GM18519 (cell line): ENCODE measurements around the gene ANKRD52.
"Not testable (repeated sequence)": the region's sequence is repeated elsewhere in the genome, so short reads cannot be mapped to it uniquely, and the experiment has no call there.

ENCODE experiments used
- ATAC-seq: cut with Tn5 transposase; IDR thresholded peaks from one replicate; pipeline ENCODE4 v1.9.1; 2021; ENCODE audit warnings: mild to moderate bottlenecking, moderate library complexity; ENCODE audit not compliant: unreplicated experiment, low FRiP score

ANKRD52 gene

GRCh38 chr12:56258068-56258819, at the start of gene ANKRD52:
ANKRD52 (minus strand) TSS chr12:56258384; CDS start chr12:56258269, 115 bp downstream.
- peak; percentile 73 for ATAC-seq

- no peak for ATAC-seq
Measured at GRCh38 chr12:56307221-56307965, 49.2 kb upstream of the ANKRD52 start.

GRCh38 chr12:56304872-56305590, 46.8 kb upstream of the ANKRD52 start:
- no peak for ATAC-seq

GRCh38 chr12:56304276-56304675, 46.1 kb upstream of the ANKRD52 start:
- no peak for ATAC-seq

GRCh38 chr12:56300644-56301464, 42.7 kb upstream of the ANKRD52 start:
- ATAC-seq: no peak

- ATAC-seq: peak; percentile 79
Measured at GRCh38 chr12:56299853-56300643, 41.9 kb upstream of the ANKRD52 start, which contains the start of gene CS. CS (minus strand) TSS chr12:56300330; CDS start chr12:56300201, 129 bp downstream.

GRCh38 chr12:56299308-56299852, 41.2 kb upstream of the ANKRD52 start:
- ATAC-seq: no peak

GRCh38 chr12:56298828-56299227, 40.6 kb upstream of the ANKRD52 start:
- ATAC-seq: no peak

- no peak for ATAC-seq
Measured at GRCh38 chr12:56297400-56297799, 39.2 kb upstream of the ANKRD52 start.

GRCh38 chr12:56296295-56296694, 38.1 kb upstream of the ANKRD52 start:
- ATAC-seq: no peak

GRCh38 chr12:56293795-56294194, 35.6 kb upstream of the ANKRD52 start:
- no peak for ATAC-seq

- no peak for ATAC-seq
Measured at GRCh38 chr12:56288705-56289387, 30.7 kb upstream of the ANKRD52 start.

- ATAC-seq: no peak
Measured at GRCh38 chr12:56286044-56286830, 28.1 kb upstream of the ANKRD52 start.

GRCh38 chr12:56284263-56284662, 26.1 kb upstream of the ANKRD52 start:
- not testable (repeated sequence) for ATAC-seq

- no peak for ATAC-seq
Measured at GRCh38 chr12:56282579-56282978, 24.4 kb upstream of the ANKRD52 start.

GRCh38 chr12:56282030-56282429, 23.8 kb upstream of the ANKRD52 start:
- ATAC-seq: no peak

- ATAC-seq: no peak
Measured at GRCh38 chr12:56280849-56281248, 22.7 kb upstream of the ANKRD52 start.

GRCh38 chr12:56278905-56279304, 20.7 kb upstream of the ANKRD52 start:
- no peak for ATAC-seq
